Neural cell (in vitro differentiated cells): Measurements from ENCODE around the gene PRKG1. TPM values are rescaled to one million over a fixed set of nuclear protein-coding genes. Genes with fewer than 3 reads are reported as not detected.

Experiments used
- H2AFZ ChIP-seq: fragments of 200-600, 300-800 bp; sonication (generic), shearing (Covaris generic); 2 replicates; pipeline ENCODE4 v1.6.0; 2014; ENCODE audit warnings: low read depth, mild to moderate bottlenecking, antibody characterized with exemption, low read length, moderate library complexity
- H3F3A ChIP-seq: fragments of 200-600 bp; shearing (Covaris generic); 2 replicates; pipeline ENCODE4 v1.6.1; 2016; ENCODE audit warnings: mild to moderate bottlenecking, moderate library complexity, mixed read lengths, antibody characterized with exemption, low read length; ENCODE audit not compliant: insufficient read depth, poor library complexity, severe bottlenecking
- H3K27ac ChIP-seq: fragments of 200-600, 300-800 bp; sonication (generic), shearing (Covaris generic); 2 replicates; pipeline ENCODE4 v1.5.1; 2014; ENCODE audit warnings: mild to moderate bottlenecking, low read length, moderate library complexity
- H3K27me3 ChIP-seq: fragments of 300-800, 200-600 bp; sonication (generic), shearing (Covaris generic); 2 replicates; pipeline ENCODE4 v1.6.0; 2014; ENCODE audit warnings: mild to moderate bottlenecking, low read depth, low read length, moderate library complexity; ENCODE audit not compliant: insufficient read depth
- H3K36me3 ChIP-seq: fragments of 300-800, 200-600 bp; sonication (generic), shearing (Covaris generic); 2 replicates; pipeline ENCODE4 v1.5.1; 2014; ENCODE audit warnings: mild to moderate bottlenecking, antibody characterized with exemption, low read length, moderate library complexity; ENCODE audit not compliant: insufficient read depth
- H3K4me2 ChIP-seq: fragments of 300-800, 200-600 bp; sonication (generic), shearing (Covaris generic); 2 replicates; pipeline ENCODE4 v1.6.0; 2014; ENCODE audit warnings: mild to moderate bottlenecking, low read length
- H3K4me3 ChIP-seq: fragments of 300-800, 200-600 bp; sonication (generic), shearing (Covaris generic); 2 replicates; pipeline ENCODE4 v1.5.1; 2014; ENCODE audit warnings: mild to moderate bottlenecking, low read length, moderate library complexity
- H3K79me2 ChIP-seq: fragments of 200-600 bp; shearing (Covaris generic); replicated peaks from 2 replicates; pipeline ENCODE4 v1.6.0; 2014; ENCODE audit warnings: mild to moderate bottlenecking, low read length, moderate library complexity; ENCODE audit not compliant: insufficient read depth
- H3K9ac ChIP-seq: fragments of 300-800, 200-600 bp; sonication (generic), shearing (Covaris generic); 2 replicates; pipeline ENCODE4 v1.6.1; 2016; ENCODE audit warnings: mild to moderate bottlenecking, low read length, mixed read lengths
- H3K9me2 ChIP-seq: fragments of 200-600 bp; shearing (Covaris generic); 2 replicates; pipeline ENCODE4 v1.6.1; 2016; ENCODE audit warnings: mild to moderate bottlenecking, low read length, mixed read lengths; ENCODE audit not compliant: insufficient read depth
- H3K9me3 ChIP-seq: fragments of 200-600, 300-800 bp; sonication (generic), shearing (Covaris generic); 2 replicates; pipeline ENCODE4 v1.6.1; 2016; ENCODE audit warnings: mild to moderate bottlenecking, mixed run types, low read length, moderate library complexity, mixed read lengths
- H4K20me1 ChIP-seq: fragments of 200-600 bp; shearing (Covaris generic); 2 replicates; pipeline ENCODE4 v1.6.1; 2016; ENCODE audit warnings: mild to moderate bottlenecking, mixed run types; ENCODE audit not compliant: insufficient read depth
- EP300 ChIP-seq: fragments of 450-650 bp; conservative IDR thresholded peaks from 2 replicates; pipeline ENCODE4 v1.6.1; 2014; ENCODE audit warnings: antibody characterized with exemption, mild to moderate bottlenecking, moderate library complexity; ENCODE audit not compliant: poor library complexity, severe bottlenecking
- EZH2 ChIP-seq: fragments of 200-600, 300-800 bp; shearing (Covaris generic), sonication (generic); IDR thresholded peaks from 2 replicates; pipeline ENCODE4 v1.6.1; 2014; ENCODE audit warnings: antibody characterized with exemption, low read length, borderline replicate concordance, mild to moderate bottlenecking; ENCODE audit not compliant: insufficient read depth, poor library complexity, severe bottlenecking
- MXI1 ChIP-seq: fragments of 450-650 bp; conservative IDR thresholded peaks from 2 replicates; pipeline ENCODE4 v1.6.1; 2014; ENCODE audit warnings: antibody characterized with exemption, mild to moderate bottlenecking; ENCODE audit not compliant: poor library complexity, severe bottlenecking
- POLR2AphosphoS5 ChIP-seq: IDR thresholded peaks from 2 replicates; pipeline ENCODE4 v1.6.1; 2012
- RAD21 ChIP-seq: fragments of 450-650 bp; conservative IDR thresholded peaks from 2 replicates; pipeline ENCODE4 v1.6.1; 2014; ENCODE audit warnings: antibody characterized with exemption, mild to moderate bottlenecking, moderate library complexity
- SMC3 ChIP-seq: fragments of 450-650 bp; conservative IDR thresholded peaks from 2 replicates; pipeline ENCODE4 v1.6.1; 2014; ENCODE audit warnings: antibody characterized with exemption, mild to moderate bottlenecking, moderate library complexity; ENCODE audit not compliant: poor library complexity
- TAF1 ChIP-seq: IDR thresholded peaks from 2 replicates; pipeline ENCODE4 v1.6.1; 2012; ENCODE audit warnings: low read depth
- polyA plus RNA-seq: library from polyadenylated mRNA; depleted of rRNA; stranded (reverse); fragments of >200 nt; gene quantifications from 2 replicates; pipeline ENCODE4 v1.2.3, GENCODE V29; 2014
- TF ChIP-seq, protein P1 (sequence below): fragments of 450-650 bp; IDR thresholded peaks from 2 replicates; pipeline ENCODE4 v1.5.1; 2014; ENCODE audit warnings: antibody characterized with exemption, mild to moderate bottlenecking, moderate library complexity; ENCODE audit not compliant: poor library complexity, severe bottlenecking
- TF ChIP-seq, protein P2 (sequence below): IDR thresholded peaks from 2 replicates; pipeline ENCODE4 v1.6.1; 2012; ENCODE audit warnings: borderline replicate concordance

The PRKG1 gene
- polyA plus RNA-seq, 1 donor from 2014 or later = 2.2 TPM

DNA sequence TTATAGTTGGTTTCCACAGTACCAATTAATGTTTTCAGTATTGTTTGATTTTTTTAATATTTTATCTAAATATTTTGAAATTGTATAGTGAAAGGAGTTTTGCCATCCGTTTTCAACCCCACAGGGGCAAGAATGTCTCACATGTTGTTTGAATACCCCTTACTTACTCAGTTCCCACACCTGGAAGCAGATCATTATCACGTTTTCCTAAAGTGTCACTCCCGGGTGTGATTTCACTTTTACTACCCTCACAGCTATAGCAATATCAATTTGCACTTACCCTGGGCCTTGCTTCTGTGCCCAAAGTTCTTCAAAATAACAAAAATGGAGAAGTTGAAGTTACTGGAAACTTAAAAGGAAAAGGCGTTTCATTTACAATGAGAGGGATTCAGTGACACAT is 397.0 kb downstream of the PRKG1 start:
- Histone ChIP-seq H3K9ac (no peak overlapping the region), H4K20me1 (no peaks in the 10 kb centered on the region), H3K9me3 (no peaks in the 10 kb centered on the region), H2AFZ (no peak overlapping the region), H3F3A (no peaks in the 10 kb centered on the region), H3K27me3 (no peaks in the 10 kb centered on the region), H3K36me3 (no peaks in the 10 kb centered on the region), H3K9me2 (no peaks in the 10 kb centered on the region), H3K4me3 (no peak overlapping the region), H3K79me2 (no peaks in the 10 kb centered on the region), H3K4me2 (no peak overlapping the region), H3K27ac (no peak overlapping the region)
- no peak for TF ChIP-seq SMC3
- TF ChIP-seq POLR2AphosphoS5 = no peak
- TF ChIP-seq, protein P1, sequence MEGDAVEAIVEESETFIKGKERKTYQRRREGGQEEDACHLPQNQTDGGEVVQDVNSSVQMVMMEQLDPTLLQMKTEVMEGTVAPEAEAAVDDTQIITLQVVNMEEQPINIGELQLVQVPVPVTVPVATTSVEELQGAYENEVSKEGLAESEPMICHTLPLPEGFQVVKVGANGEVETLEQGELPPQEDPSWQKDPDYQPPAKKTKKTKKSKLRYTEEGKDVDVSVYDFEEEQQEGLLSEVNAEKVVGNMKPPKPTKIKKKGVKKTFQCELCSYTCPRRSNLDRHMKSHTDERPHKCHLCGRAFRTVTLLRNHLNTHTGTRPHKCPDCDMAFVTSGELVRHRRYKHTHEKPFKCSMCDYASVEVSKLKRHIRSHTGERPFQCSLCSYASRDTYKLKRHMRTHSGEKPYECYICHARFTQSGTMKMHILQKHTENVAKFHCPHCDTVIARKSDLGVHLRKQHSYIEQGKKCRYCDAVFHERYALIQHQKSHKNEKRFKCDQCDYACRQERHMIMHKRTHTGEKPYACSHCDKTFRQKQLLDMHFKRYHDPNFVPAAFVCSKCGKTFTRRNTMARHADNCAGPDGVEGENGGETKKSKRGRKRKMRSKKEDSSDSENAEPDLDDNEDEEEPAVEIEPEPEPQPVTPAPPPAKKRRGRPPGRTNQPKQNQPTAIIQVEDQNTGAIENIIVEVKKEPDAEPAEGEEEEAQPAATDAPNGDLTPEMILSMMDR = no peak
- no peak for TF ChIP-seq EZH2
- no peak for TF ChIP-seq TAF1
- no peak for TF ChIP-seq RAD21
- no peak for TF ChIP-seq EP300
- no peak for TF ChIP-seq MXI1

DNA sequence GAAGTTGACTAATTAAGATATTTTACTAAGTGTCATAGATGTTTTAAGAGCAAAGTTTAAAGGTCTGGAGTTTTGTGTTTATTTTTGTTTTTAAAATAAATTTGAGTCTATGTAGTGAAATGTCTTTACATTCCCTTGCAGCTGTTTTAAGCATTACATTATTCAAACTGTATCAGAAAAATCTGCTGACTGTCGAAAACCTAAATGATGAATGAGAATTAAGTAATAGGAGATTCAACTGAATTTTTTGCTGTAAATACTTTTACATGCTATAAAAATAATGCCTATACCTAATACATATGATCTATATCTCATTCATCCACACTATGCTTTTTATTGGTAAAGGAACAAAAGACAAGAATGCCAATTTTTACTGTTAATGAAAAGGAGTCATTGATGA is 397.9 kb downstream of the PRKG1 start:
- H3K36me3 ChIP-seq = no peaks in the 10 kb centered on the region
- no peaks in the 10 kb centered on the region for H3K9me3 ChIP-seq
- H3K27me3 ChIP-seq = no peaks in the 10 kb centered on the region
- TF ChIP-seq, protein P2, sequence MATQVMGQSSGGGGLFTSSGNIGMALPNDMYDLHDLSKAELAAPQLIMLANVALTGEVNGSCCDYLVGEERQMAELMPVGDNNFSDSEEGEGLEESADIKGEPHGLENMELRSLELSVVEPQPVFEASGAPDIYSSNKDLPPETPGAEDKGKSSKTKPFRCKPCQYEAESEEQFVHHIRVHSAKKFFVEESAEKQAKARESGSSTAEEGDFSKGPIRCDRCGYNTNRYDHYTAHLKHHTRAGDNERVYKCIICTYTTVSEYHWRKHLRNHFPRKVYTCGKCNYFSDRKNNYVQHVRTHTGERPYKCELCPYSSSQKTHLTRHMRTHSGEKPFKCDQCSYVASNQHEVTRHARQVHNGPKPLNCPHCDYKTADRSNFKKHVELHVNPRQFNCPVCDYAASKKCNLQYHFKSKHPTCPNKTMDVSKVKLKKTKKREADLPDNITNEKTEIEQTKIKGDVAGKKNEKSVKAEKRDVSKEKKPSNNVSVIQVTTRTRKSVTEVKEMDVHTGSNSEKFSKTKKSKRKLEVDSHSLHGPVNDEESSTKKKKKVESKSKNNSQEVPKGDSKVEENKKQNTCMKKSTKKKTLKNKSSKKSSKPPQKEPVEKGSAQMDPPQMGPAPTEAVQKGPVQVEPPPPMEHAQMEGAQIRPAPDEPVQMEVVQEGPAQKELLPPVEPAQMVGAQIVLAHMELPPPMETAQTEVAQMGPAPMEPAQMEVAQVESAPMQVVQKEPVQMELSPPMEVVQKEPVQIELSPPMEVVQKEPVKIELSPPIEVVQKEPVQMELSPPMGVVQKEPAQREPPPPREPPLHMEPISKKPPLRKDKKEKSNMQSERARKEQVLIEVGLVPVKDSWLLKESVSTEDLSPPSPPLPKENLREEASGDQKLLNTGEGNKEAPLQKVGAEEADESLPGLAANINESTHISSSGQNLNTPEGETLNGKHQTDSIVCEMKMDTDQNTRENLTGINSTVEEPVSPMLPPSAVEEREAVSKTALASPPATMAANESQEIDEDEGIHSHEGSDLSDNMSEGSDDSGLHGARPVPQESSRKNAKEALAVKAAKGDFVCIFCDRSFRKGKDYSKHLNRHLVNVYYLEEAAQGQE = no peak
- no peak for TF ChIP-seq SMC3
- no peak for TF ChIP-seq RAD21
- TF ChIP-seq, protein P1 = no peak
- no peak for TF ChIP-seq TAF1
- no peak for TF ChIP-seq POLR2AphosphoS5
- TF ChIP-seq EP300 = no peak
- H3K27ac ChIP-seq = no peak overlapping the region
- no peaks in the 10 kb centered on the region for H3K79me2 ChIP-seq
- no peak overlapping the region for H3K4me3 ChIP-seq
- H3K4me2 ChIP-seq = no peak overlapping the region
- no peaks in the 10 kb centered on the region for H4K20me1 ChIP-seq
- H3K9ac ChIP-seq = no peak overlapping the region
- no peaks in the 10 kb centered on the region for H3F3A ChIP-seq
- no peak overlapping the region for H2AFZ ChIP-seq
- H3K9me2 ChIP-seq = no peaks in the 10 kb centered on the region
